HepG2 (cell line): ENCODE results near the gene TM9SF2. TPM values are rescaled to one million over a fixed set of nuclear protein-coding genes. Genes with fewer than 3 reads are reported as not detected.

Experiments used
- ARID4A ChIP-seq: sonication (generic); formaldehyde crosslinking; IDR thresholded peaks from 2 replicates; pipeline ENCODE4 v1.5.0; 2020; ENCODE audit warnings: mild to moderate bottlenecking, missing genetic modification reagents, borderline replicate concordance
- ARNT ChIP-seq: fragments of 450-650 bp; IDR thresholded peaks from 2 replicates; pipeline ENCODE4 v1.6.1; 2017
- ERF ChIP-seq: IDR thresholded peaks from 2 replicates; pipeline ENCODE4 v1.6.1; 2018; ENCODE audit warnings: missing biosample characterization, missing genetic modification reagents
- GZF1 ChIP-seq: sonication (generic); formaldehyde crosslinking; IDR thresholded peaks from 2 replicates; pipeline ENCODE4 v1.5.1; 2020; ENCODE audit warnings: mild to moderate bottlenecking, missing genetic modification reagents
- HMGA1 ChIP-seq: sonication (generic); formaldehyde crosslinking; conservative IDR thresholded peaks from 2 replicates; pipeline ENCODE4 v1.4.0; 2020; ENCODE audit warnings: missing genetic modification reagents
- HNRNPLL ChIP-seq: fragments of 200-400 bp; formaldehyde crosslinking; IDR thresholded peaks from 2 replicates; pipeline ENCODE4 v1.6.1; 2017; ENCODE audit warnings: mild to moderate bottlenecking, low read depth, low read length; ENCODE audit not compliant: poor library complexity, severe bottlenecking
- HNRNPUL1 ChIP-seq: fragments of 200-400 bp; formaldehyde crosslinking; IDR thresholded peaks from 2 replicates; pipeline ENCODE4 v1.6.1; 2017; ENCODE audit warnings: low read depth, mild to moderate bottlenecking, low read length, moderate library complexity
- MEIS2 ChIP-seq: sonication (generic); formaldehyde crosslinking; IDR thresholded peaks from 2 replicates; pipeline ENCODE4 v1.9.0; 2021; ENCODE audit warnings: mild to moderate bottlenecking, missing genetic modification reagents
- MTERF4 ChIP-seq: sonication (generic); formaldehyde crosslinking; IDR thresholded peaks from 2 replicates; pipeline ENCODE4 v1.8.0; 2023; ENCODE audit warnings: mild to moderate bottlenecking, missing genetic modification reagents
- MXI1 ChIP-seq: IDR thresholded peaks from 3 replicates; pipeline ENCODE4 v1.6.1; 2012; ENCODE audit warnings: low read depth, low read length, inconsistent platforms, borderline replicate concordance
- PAWR ChIP-seq: sonication (generic); formaldehyde crosslinking; IDR thresholded peaks from 2 replicates; pipeline ENCODE4 v1.4.0; 2020; ENCODE audit warnings: missing genetic modification reagents, mild to moderate bottlenecking, borderline replicate concordance
- SNAPC5 ChIP-seq: sonication (generic); formaldehyde crosslinking; IDR thresholded peaks from 2 replicates; pipeline ENCODE4 v1.8.1; 2023; ENCODE audit warnings: mild to moderate bottlenecking, missing genetic modification reagents, borderline replicate concordance
- TCF7L2 ChIP-seq: IDR thresholded peaks from 2 replicates; pipeline ENCODE4 v1.6.1; 2011; ENCODE audit warnings: mild to moderate bottlenecking, low read depth, low read length, moderate library complexity
- WIZ ChIP-seq: sonication (generic); formaldehyde crosslinking; IDR thresholded peaks from 2 replicates; pipeline ENCODE4 v1.5.1; 2020; ENCODE audit warnings: mild to moderate bottlenecking, missing genetic modification reagents
- ZBTB2 ChIP-seq: sonication (generic); formaldehyde crosslinking; IDR thresholded peaks from 2 replicates; pipeline ENCODE4 v1.8.0; 2022; ENCODE audit warnings: low read depth, missing genetic modification reagents
- ZBTB21 ChIP-seq: sonication (generic); formaldehyde crosslinking; IDR thresholded peaks from 2 replicates; pipeline ENCODE4 v1.4.0; 2020; ENCODE audit warnings: missing genetic modification reagents
- ZBTB34 ChIP-seq: sonication (generic); formaldehyde crosslinking; IDR thresholded peaks from 2 replicates; pipeline ENCODE4 v1.8.0; 2022; ENCODE audit warnings: mild to moderate bottlenecking, missing genetic modification reagents
- ZNF530 ChIP-seq: sonication (generic); formaldehyde crosslinking; IDR thresholded peaks from 2 replicates; pipeline ENCODE4 v1.5.0; 2020; ENCODE audit warnings: low read depth, mild to moderate bottlenecking, missing genetic modification reagents
- ZNF615 ChIP-seq: sonication (generic); formaldehyde crosslinking; IDR thresholded peaks from 2 replicates; pipeline ENCODE4 v1.5.0; 2020; ENCODE audit warnings: mild to moderate bottlenecking, missing genetic modification reagents, borderline replicate concordance
- ZNF746 ChIP-seq: sonication (generic); formaldehyde crosslinking; IDR thresholded peaks from 2 replicates; pipeline ENCODE4 v1.8.0; 2022; ENCODE audit warnings: mild to moderate bottlenecking, missing genetic modification reagents
- polyA plus RNA-seq, 8 experiments: library from polyadenylated mRNA; depleted of rRNA in 3 of 8; stranded (reverse) in 7 of 8; unstranded in 1 of 8; fragments of >200 nt; fragmentation: Illumina TruSeq in 4 of 8; extraction: Trizol in 4 of 8; gene quantifications; 2 replicates each; pipeline versions ENCODE4 v1.2.1 to v1.2.3, GENCODE V29; 2011 to 2016; ENCODE audit warnings: low read depth in 4 of 8, missing spikeins in 1 of 8, mixed read lengths in 1 of 8; ENCODE audit not compliant: insufficient read depth in 1 of 8
- total RNA-seq, 5 experiments: library from RNA; depleted of rRNA; stranded (reverse); fragments of >200 nt; fragmentation: Illumina TruSeq; extraction: Trizol; gene quantifications; 2 replicates each; pipeline ENCODE4 v1.2.3, GENCODE V29; 2016; ENCODE audit warnings: low read depth in 1 of 5

TM9SF2 gene
- total and polyA plus RNA-seq, 2 of the 13 experiments (the other 11 are each of a cell fraction or from before 2014, with no cell fraction given): 94.1 to 123 TPM

- TF ChIP-seq ARID4A (CRISPR knock-in tag): no peak; the same call in none of the 2 replicates
- TF ChIP-seq MEIS2: 0 out of 2 replicates have a peak, but pooled peaks have one; percentile 4
- TF ChIP-seq HNRNPLL: peak; percentile 99
- no peak for TF ChIP-seq ARNT
- TF ChIP-seq ZNF615 (CRISPR knock-in tag): no peak
- TF ChIP-seq HNRNPUL1: no peak
- 0 out of 2 replicates have a peak, but pooled peaks have one; percentile 23 for TF ChIP-seq SNAPC5 (CRISPR knock-in tag)
- 0 out of 2 replicates have a peak, but pooled peaks have one; percentile 12 for TF ChIP-seq MTERF4 (CRISPR knock-in tag)
- no peak for TF ChIP-seq HMGA1
- TF ChIP-seq MXI1: peak; percentile 13; the same call in 1 of the 3 replicates
- TF ChIP-seq ERF (CRISPR knock-in tag): no peak
- TF ChIP-seq WIZ (CRISPR knock-in tag): peak; percentile 32; the same call in 1 of the 2 replicates
- TF ChIP-seq PAWR (CRISPR knock-in tag): no peak
- TF ChIP-seq ZNF530 (CRISPR knock-in tag): no peak
- no peak for TF ChIP-seq ZNF746 (CRISPR knock-in tag)
- 0 out of 2 replicates have a peak, but pooled peaks have one; percentile 25 for TF ChIP-seq ZBTB2
- TF ChIP-seq GZF1 (CRISPR knock-in tag): peak; percentile 18; the same call in 1 of the 2 replicates
- TF ChIP-seq ZBTB34: 0 out of 2 replicates have a peak, but pooled peaks have one; percentile 12
- no peak for TF ChIP-seq TCF7L2
- TF ChIP-seq ZBTB21 (CRISPR knock-in tag): no peak
These were observed 105.2 kb downstream of the TM9SF2 start, which contains the start of gene CLYBL (continued) for GRCh38 chr13:99606324-99607066.
